Mucosa of rectum (tissue), 2 donors: ENCODE results near the gene NKX2-3.
A peak's percentile ranks its signal among the peaks of the same experiment; 100 is the strongest.

Experiments
- H3K27ac ChIP-seq, 2 donors: one replicate each; pipeline ENCODE4 v1.7.0; 2013; ENCODE audit warnings: inconsistent platforms in 2 of 2, low read depth in 2 of 2, low read length in 2 of 2
- H3K27me3 ChIP-seq, 2 donors: one replicate each; pipeline ENCODE4 v1.7.0; 2013; ENCODE audit warnings: low read length in 2 of 2; ENCODE audit not compliant: control insufficient read depth in 2 of 2, insufficient read depth in 2 of 2
- H3K36me3 ChIP-seq, 2 donors: one replicate each; pipeline ENCODE4 v1.7.0; 2013; ENCODE audit warnings: low read length in 2 of 2; ENCODE audit not compliant: control insufficient read depth in 2 of 2, insufficient read depth in 2 of 2
- H3K4me1 ChIP-seq, 2 donors: one replicate each; pipeline ENCODE4 v1.7.0; 2013; ENCODE audit warnings: low read length in 2 of 2, mild to moderate bottlenecking in 1 of 2; ENCODE audit not compliant: control insufficient read depth in 2 of 2, insufficient read depth in 2 of 2
- H3K4me3 ChIP-seq, 2 donors: one replicate each; pipeline ENCODE4 v1.7.0; 2013; ENCODE audit warnings: low read length in 2 of 2
- H3K9ac ChIP-seq, 2 donors: one replicate each; pipeline ENCODE4 v1.7.0; 2013; ENCODE audit warnings: low read length in 2 of 2, low read depth in 1 of 2, mild to moderate bottlenecking in 1 of 2
- H3K9me3 ChIP-seq, 2 donors: one replicate each; pipeline ENCODE4 v1.7.0; 2013; ENCODE audit warnings: low read length in 2 of 2; ENCODE audit not compliant: control insufficient read depth in 2 of 2
- donor health status: healthy.
- donor health status: Normal muscosa, but diverticular disease.

Gene NKX2-3

DNA sequence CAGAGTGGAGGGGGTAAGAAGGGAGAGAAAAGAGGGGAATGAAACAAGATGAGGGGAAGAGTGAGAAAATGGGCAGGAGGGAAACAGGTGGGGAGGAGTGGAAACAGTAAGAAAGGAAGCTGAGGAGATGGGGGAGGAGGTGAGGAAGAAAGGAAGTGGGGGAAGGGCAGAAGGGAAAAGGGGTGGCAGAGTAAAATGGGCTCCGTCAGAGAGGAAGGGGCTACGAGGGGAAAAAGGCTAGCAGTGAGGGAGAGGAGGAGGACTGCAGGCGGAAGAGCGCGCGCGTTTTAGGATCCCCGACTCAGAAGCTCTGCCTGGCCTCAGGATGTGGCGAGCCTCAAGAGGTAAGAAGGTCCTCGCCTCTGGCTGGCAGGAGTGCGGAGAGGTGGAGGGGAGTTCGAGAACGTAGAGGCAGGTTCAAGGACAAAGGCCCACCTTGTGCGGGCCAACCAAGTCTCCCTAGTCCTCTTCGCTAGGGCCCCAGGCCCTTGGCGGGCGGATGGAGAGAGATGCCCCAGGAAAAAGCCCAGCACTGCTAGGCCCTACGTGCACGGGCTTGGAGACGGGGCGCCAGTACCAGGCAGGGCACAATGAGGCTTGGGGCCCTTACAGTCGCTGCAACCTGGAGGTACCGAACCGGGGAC is 5.8 kb upstream of the NKX2-3 start:
- Histone ChIP-seq H3K4me3 (peak overlapping the region; percentile 45 to 60), H3K27ac (peak overlapping the region; percentile 81 to 82), H3K27me3 (peaks cover 68 to 90% of the 10 kb centered on the region in 2 donors), H3K4me1 (peaks cover 6 to 7% of the 10 kb centered on the region in 2 donors), H3K36me3 (no peaks in the 10 kb centered on the region), H3K9ac (peak overlapping the region in 1 of 2 donors; percentile 60), H3K9me3 (no peaks in the 10 kb centered on the region)

DNA sequence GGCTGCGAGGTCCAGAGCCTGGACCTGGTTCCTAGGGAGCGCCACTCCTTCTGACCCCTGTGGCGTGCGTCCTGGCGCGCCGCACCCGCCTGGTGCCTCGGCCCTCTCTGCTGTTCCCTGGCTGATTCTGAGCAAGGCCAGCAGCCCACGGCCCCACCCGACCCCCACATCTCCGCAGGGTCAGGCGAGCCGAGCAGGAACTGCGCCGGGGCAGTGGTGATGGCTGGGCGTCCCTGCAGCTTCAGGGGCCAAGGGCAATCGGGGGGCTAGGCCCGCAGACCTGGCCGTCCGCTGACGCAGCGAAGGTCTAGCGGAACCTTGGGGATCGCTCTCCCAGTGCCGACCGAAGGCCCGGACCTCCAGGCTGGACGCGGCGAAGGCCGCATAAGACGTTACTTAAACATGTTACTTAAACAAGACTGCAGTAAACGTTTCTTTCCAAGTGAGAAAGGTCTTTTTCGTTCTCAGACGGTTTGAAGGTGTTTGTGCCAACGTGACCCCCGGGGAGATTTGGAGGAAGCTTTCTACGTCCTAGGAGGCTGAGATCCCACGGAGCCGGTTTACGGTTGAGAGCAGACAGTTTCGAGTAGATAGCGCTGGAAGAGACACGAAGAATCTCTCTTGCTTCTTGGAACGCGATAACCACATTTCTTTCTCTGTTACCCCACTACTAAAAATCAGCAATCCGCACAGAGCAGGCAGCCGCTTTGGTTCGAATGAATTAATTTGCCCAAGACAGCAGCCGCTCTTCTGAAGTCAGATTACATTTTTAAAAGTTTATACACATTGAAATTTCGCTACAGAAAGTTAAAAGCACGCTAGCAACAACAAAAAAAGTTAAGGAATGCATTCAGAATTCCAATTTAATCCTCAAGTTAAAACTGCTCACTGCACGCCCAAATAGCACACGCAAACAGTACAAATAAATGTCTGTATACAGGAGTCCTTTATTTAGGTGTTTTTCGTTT is 4.9 kb upstream of the NKX2-3 start:
- Histone ChIP-seq H3K9ac (peak overlapping the region; percentile 47 to 60), H3K4me3 (peak overlapping the region; percentile 45 to 60), H3K36me3 (no peaks in the 10 kb centered on the region), H3K27ac (peak overlapping the region; percentile 81 to 82), H3K27me3 (peaks cover 72 to 90% of the 10 kb centered on the region in 2 donors), H3K4me1 (peaks cover 4 to 12% of the 10 kb centered on the region in 2 donors), H3K9me3 (no peaks in the 10 kb centered on the region)

GRCh38 chr10:99528494-99529441 is 4.0 kb upstream of the NKX2-3 start:
- H3K27ac ChIP-seq, result peak overlapping the region; percentile 81 to 82
- peaks cover 4 to 12% of the 10 kb centered on the region in 2 donors for H3K4me1 ChIP-seq
- peaks cover 75 to 91% of the 10 kb centered on the region in 2 donors for H3K27me3 ChIP-seq

GRCh38 chr10:99529591-99530107 is 3.1 kb upstream of the NKX2-3 start:
- H3K9me3 ChIP-seq, result no peaks in the 10 kb centered on the region
- H3K4me1 ChIP-seq, result peaks cover under 1 to 11% of the 10 kb centered on the region in 2 donors
- H3K27ac ChIP-seq, result peak overlapping the region; percentile 81 to 82
- peaks cover 75 to 91% of the 10 kb centered on the region in 2 donors for H3K27me3 ChIP-seq
- peak overlapping the region; percentile 47 to 79 for H3K4me3 ChIP-seq
- H3K36me3 ChIP-seq, result no peaks in the 10 kb centered on the region
- peak overlapping the region; percentile 20 to 61 for H3K9ac ChIP-seq

More at GRCh38 chr10:99528494-99529441, 4.0 kb upstream of the NKX2-3 start:
- H3K4me3 ChIP-seq, result peak overlapping the region; percentile 8 to 79
- H3K9me3 ChIP-seq, result no peaks in the 10 kb centered on the region
- peak overlapping the region; percentile 47 to 61 for H3K9ac ChIP-seq
- no peaks in the 10 kb centered on the region for H3K36me3 ChIP-seq

GRCh38 chr10:99530108-99531025 is 2.4 kb upstream of the NKX2-3 start:
- peak overlapping the region; percentile 61 to 79 for H3K4me3 ChIP-seq
- H3K27ac ChIP-seq, result peak overlapping the region; percentile 81 to 82
- H3K27me3 ChIP-seq, result peaks cover 75 to 88% of the 10 kb centered on the region in 2 donors
- no peaks in the 10 kb centered on the region for H3K9me3 ChIP-seq
- H3K4me1 ChIP-seq, result peaks cover 6 to 15% of the 10 kb centered on the region in 2 donors
- H3K36me3 ChIP-seq, result no peaks in the 10 kb centered on the region
- H3K9ac ChIP-seq, result peak overlapping the region; percentile 56 to 62

- Histone ChIP-seq H3K9me3 (no peaks in the 10 kb centered on the region), H3K9ac (peak overlapping the region; percentile 62 to 63), H3K36me3 (no peaks in the 10 kb centered on the region), H3K4me3 (peak overlapping the region; percentile 61 to 79), H3K27ac (peak overlapping the region; percentile 81 to 82), H3K4me1 (peaks cover 11 to 20% of the 10 kb centered on the region in 2 donors), H3K27me3 (peaks cover 81 to 89% of the 10 kb centered on the region in 2 donors)
Observed at GRCh38 chr10:99531026-99531695, 1.6 kb upstream of the NKX2-3 start.

DNA sequence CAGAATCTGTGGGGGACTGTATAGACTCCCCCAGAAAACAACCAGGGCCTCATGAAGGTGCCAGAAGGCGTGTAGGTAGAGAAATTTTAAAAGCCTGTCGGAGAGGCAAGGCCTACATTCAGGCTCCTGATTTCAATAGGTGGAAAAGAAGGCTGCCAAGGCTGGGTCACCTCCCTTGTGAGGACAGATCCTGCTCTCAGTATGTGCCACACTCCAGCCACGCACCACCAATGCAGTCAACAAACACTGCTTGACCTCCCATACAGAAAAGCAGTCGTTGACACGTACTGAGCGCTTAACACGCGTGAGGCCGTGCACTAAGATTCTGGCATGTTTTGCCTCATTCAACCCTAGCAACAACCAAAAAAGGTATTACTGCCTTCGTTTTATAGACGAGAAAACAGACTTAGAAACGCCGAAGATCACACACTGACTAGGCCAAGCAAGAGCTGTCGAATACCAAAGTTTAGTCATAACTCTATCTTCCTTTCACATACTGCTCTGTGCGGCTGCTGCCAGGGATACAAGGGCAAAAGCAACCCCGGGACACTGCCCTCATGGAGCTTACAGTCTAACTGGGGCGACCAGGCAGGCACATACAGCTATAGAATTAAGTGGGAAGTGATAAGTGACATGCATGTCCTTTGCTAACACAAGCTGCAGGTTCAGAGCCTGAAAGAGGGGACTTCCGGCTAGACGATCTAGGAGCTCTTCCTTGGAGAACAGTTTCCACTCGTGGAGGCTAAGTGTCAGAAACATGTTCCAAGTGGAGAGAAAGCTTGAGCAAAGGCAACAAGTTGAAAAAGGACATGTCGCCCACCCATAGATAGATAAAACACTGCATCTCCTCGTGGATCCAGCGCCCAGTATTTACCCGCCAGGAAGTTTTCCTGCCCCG is 797 bp upstream of the NKX2-3 start:
- Histone ChIP-seq H3K27me3 (peaks cover 77 to 90% of the 10 kb centered on the region in 2 donors), H3K27ac (peak overlapping the region; percentile 81 to 82), H3K4me3 (peak overlapping the region; percentile 61 to 79), H3K36me3 (no peaks in the 10 kb centered on the region), H3K4me1 (peaks cover 18 to 23% of the 10 kb centered on the region in 2 donors), H3K9me3 (no peaks in the 10 kb centered on the region), H3K9ac (peak overlapping the region; percentile 3 to 60)
